Hematopoietic multipotent progenitor cell treated with erythropoietin and hydrocortisone succinate and interleukin-3 and kit ligand, for 8 days (in vitro differentiated cells): ENCODE results near the gene GNG7.
A peak's percentile ranks its signal among the peaks of the same experiment; 100 is the strongest.
"Not testable (repeated sequence)": the region's sequence is repeated elsewhere in the genome, so short reads cannot be mapped to it uniquely, and the experiment has no call there.

Experiments
- DNase-seq: peaks from one replicate; pipeline ENCODE4 v3.0.0-alpha.2; 2015

Gene GNG7

DNA sequence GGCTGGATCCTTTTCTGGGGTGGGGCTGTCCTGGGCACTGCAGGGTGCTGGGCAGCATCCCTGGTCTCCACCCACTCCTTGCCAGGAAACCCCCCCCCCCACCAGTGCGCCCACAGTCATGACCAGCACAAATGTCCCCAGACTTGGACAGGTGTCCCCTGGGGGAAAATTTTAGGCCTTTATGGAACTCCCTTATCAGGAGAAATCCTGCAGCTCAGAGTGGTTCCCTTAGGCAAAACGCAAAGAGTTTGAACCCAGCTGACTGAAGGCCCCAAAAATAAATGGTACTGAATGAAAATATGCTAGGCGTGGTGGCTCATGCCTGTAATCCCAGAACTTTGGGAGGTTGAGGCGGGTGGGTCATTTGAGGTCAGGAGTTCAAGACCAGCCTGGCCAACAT lies 174.8 kb downstream of the GNG7 start:
- DNase-seq: no peak

DNA sequence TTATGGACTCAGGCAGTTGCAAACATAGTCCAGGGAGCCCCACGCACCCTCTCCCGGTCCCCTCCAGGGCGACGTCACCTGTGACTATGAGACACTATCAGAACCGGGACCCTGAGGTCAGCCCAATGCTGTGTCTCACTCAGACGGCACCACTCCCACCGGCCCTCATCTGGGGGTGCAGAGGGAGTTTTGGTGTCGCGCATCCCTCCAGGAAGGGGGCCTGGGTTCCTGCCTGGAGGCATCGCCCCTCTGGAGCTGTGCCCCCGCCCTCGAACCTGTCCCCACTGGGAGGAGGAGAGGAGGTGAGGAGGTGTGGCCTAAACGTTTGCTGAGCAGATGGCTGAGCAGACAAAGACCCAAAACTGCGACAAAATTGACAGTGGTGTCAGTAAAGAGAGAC lies 175.3 kb downstream of the GNG7 start:
- DNase-seq: no peak

DNA sequence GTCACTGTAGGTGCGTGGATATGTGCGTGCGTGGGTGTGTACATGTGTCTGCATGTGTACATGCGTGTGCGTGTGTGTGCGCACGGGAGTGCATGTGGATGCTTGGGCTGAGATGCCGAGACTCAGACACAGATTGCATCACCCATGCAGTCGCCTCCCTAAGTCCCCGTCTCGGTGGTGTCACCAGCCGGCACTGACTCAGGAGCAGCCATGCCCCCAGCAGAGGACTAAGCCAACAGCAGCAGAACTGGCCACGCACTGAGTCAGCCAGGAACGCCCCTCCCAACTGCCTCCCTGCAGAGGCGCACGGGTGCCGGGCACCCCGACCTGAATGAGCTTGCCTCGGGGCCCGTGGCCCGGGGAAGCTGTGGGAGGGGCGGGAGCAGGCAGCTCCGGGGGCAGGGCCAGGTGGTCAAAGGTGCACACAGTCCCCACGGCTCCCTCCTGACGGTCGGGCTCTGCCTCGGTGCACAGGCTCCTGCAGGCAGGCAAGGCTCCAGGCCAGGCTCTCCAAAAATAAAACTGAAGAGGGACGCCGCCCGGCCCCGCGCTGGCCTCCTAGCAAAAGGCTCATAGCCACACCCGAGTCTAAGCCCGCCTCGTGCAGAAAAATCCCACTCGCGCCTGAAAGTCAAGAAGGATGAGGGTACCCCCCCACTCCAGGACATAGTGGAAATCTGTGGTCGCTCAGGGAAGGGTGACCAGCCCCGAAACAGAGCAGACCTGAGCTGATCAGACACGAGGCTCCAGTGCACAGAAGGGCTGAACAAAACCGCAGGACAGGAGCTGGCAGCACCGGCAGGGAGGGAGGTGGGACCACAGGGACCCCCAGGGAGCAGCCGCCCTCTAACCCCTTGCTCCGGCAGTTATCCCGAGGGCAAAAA lies 177.4 kb downstream of the GNG7 start:
- no peak for DNase-seq

DNA sequence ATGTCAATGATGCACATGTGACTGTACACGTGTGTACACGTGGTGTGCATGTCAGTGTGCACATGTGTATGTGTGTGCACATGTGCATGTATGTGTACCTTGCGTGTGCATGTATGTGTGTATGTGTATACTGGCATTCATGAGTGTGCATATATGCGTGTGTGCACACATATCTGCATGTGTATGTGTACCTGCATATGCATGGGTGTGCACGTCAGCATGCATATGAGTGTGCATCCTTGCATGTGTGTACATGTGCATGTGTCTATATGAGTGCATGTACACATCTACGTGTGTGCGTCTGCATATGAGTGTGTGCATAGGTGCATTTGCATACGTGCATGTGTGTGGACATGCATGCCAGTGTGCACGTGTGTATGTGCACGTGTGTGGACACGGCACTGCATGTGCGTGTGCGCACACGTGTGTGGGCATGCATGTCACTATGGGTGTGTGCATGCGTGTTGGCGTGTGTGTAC lies 178.1 kb downstream of the GNG7 start:
- DNase-seq: no peak

DNA sequence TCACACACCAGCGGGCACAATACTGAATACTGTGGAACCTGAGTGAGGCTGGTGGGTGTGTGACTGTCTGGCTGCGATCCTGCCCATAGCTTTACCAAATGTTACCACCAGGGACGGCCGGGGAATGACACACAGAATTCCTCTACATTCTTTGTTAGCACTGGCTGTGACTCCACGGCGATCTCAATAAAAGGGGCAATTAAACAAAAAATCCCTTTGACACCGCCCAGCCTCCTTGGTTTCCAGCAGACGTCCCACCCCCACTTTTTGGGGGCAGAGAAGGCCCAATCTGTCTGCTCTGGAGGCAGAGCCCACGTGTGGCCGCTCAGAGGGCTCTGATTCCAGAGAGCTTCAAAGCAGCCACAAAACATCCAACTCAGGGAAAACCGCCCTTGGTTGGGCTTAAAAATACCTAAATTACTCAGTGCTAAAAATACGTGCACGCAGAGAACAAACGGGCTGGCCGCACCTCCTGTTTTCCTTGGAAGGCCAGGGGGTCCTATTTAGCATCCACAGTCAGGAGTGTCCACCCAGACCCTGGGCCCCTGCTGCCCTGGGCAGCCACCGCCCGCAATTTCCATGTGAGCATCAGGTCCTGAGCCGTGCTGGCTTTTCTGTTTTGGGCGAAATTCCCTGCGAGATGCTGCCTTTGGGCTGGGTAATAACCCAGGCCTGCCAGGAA lies 178.7 kb downstream of the GNG7 start:
- no peak for DNase-seq

DNA sequence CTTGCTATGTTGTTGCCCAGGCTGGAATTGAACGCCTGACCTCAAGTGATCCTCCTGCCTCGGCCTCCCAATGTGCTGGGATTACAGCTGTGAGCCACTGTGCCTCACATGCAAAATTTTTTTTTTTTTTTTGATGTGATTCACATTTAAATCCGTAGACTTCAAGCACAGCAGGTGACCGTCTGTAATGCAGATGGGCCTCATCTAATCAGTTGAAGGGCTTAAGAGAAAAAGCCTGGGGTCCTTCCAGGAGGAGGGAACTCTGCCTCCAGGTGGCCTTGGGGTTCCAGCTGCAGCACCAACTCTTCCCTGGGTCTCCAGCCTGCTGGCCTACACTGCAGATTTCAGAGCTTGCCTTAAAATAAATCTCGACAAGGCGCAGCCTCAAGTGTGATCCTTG lies 183.0 kb downstream of the GNG7 start:
- no peak for DNase-seq

DNA sequence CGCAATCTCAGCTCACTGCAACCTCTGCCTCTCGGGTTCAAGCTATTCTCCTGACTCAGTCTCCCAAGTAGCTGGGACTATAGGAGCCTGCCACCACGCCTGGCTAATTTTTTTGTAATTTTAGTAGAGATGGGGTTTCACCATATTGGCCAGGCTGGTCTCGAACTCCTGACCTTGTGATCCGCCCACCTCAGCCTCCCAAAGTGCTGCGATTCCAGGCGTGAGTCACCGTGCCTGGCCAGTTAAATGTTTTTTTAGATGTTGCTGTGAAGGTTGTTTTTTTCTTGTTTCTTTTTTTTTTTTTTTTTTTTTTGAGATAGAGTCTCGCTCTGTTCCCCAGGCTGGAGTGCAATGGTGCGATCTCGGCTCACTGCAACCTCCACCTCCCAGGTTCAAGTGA lies 183.6 kb downstream of the GNG7 start:
- not testable (repeated sequence) for DNase-seq

DNA sequence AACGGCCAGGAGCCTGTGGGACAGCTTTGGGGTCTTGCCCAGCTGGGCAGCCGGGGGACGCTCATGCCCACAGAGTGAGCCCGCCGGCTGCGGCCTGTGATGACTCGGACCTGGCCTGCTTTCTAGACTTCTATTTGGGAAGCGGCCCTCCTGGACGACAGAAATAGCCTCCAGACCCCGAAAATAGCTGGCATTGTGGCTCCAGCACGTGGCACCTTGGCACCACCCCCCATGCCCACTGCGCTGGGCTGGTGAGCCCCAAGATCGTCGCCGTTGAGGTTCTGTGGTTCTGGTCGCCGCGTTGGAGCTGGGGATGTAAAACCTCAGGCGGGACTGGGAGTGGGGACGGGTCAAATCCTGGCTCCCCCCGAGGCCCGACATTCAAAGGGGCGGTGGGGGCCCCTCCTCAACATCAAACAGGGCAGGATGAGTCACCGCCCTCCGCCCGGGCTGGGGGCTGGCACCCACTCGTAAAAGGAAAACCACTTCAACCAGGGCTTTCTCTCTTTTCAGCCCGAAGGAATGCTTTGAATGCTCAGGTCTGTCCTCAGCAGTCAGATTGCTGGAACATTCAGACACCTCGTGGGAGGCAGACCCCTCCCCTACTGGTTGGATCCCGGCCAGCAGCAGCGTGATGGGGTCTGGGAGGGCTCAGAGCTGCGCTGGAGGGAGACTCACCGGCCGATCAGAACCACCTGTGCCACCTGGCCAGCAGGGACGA lies 184.5 kb downstream of the GNG7 start:
- no peak for DNase-seq

DNA sequence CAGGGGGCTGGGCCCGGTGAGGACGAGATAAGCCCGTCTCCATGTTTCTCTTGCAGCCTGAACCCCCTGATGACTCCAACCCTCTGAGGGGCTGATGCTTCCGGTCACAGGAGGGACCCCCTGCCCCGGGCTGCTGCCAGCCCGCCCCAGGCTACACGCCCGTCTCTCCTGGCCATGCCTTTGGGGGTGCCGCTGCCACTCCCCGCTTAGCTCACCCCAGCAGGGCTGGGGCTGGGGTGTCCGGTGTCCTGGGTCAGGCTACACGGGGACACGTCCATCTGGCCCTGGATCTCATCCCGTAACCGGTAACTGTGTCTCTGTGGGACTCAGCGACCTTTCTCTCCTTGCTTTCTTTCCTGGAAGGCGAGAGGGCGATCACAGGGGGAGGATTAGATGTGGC lies 185.8 kb downstream of the GNG7 start:
- DNase-seq: no peak

DNA sequence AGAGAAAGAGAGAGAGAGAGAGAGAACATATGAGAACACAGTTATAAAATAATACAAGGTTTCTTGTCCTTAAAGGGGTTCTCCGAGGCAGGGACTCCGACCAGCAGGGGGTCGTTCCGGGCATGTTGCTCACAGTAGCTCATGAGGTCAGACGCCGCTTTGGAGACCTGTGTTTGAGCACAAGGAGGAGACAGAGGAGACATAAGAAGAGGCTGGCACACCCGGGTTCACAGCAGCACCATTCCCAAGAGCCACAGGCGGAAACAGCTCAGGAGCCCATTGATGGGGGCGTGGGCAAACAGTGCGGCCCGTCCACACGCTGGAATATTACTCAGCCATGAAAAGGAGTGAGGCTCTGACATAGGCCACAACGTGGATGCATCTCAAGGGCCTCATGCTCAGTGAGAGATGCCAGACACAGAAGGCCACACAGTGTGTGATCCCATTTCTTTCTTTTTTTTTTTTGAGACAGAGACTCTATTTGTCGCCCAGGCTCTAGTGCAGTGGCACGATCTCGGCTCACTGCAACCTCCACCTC lies 187.4 kb downstream of the GNG7 start:
- DNase-seq: no peak

DNA sequence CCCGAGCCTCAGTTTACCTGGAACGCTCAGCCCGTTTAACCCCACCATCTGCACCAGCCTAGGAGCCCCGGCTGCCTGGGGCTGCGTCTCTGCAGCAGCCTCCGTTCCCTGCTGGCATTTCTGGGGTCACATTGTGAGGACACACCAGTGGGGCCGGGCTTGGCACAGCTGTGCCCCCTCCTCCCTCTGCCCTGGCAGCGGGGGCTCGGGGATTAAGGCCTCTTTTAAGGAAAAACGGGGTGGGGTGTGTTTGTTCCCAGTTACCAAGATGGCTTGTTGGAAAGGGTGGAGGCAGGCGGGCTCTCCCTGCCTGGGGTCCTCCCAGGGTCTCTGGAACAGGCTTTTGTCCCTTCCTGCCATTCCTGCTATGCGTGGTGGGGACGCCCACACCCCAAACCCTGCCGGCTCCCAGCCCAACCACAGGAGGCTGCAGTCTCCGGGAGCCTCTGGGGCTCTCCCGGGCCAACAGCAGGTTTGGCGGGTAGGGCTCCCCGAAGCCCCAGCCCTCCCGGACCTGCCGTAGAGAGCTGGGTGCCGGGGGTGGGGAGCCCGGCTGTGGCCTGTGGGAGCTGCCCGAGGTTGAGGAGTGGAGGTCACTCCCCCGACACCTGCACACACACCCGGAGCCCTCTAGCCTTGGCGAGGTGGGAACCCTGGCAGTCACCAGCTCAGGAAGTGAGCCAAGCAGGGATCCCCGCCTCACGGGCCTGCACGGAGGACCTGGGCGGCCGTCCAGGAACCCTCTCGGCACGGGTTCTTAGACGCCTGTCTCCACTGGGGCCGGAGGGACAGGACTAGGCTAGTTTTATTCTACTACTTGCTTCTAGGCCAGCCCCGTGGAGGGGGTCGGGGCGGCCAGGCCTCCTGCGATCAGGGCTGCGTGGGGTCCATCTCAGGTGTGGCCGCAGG lies 189.7 kb downstream of the GNG7 start:
- no peak for DNase-seq

DNA sequence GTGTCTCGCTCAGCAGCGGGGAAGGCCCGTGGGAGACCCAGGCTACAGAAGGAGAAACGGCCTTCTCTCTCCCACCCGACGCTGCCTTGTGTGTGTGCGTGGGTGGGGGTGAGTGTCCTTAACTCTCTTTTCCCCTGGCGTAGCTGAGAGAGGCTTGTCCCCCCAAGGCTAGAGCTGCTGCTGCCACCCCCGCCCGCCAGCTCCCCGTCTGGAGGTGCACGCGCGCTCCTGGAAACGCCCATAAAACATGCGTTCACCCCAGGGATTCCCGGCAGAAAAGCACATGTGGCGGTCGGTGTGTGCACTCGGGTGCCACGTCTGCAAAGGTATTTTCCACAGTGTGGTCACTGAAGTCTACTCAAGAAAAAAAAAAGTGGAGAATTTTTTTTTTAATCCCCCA lies 190.5 kb downstream of the GNG7 start:
- DNase-seq: no peak

DNA sequence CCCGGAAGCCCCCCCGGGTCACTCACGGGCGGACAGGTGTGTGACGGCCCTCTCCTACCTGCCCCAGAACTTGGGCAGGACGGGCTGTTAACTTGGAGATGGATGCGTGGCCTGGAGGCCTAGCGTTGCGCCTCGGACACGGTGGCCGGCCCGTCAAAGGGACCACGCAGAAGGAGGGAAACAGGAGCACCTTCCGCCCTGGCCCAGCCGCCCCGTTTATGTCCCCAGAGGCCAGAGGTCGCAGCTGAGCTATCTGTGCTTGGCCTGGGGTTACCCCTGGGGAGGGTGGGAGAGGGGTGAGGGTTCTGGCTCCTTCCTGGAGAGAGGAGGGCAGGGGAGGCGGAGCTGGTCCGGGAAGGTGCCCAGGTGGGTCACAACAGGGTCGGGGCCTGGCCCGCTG lies 190.9 kb downstream of the GNG7 start:
- DNase-seq: no peak

DNA sequence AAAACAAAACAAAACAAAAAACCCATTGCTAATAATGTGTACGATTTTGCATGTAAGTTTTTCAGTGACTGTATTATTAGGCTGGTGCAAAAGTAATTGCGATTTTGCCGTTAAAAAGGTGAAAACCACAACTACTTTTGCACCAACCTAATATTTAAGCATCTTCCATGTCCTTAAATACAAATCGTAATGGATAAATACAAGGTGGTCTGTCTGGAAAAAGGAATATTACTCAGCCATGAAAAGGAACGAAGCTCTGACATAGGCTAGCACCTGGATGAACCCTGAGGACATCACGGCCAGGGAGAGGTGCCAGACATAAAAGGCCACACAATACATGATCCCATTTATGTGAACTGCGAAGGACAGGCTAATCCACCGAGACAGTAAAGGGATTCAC lies 193.4 kb downstream of the GNG7 start:
- no peak for DNase-seq

DNA sequence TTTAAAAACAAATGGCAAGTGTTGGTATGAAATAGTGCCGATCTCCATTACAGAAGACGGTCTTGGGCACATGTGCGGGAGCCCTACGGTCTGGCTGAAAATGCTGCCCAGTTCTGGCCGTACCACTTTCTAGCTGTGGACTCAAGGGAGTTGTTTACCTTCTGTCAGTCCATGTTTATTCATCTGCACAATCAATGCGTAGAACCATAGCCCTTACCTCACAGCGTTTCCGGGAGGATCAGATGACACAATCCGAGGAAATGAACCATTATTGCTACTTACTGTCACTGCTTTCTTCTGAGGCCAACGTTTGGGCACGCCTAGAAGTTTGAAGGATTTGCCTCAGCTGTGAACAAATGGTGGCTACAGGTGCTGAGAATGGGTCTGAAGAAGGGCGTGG lies 195.4 kb downstream of the GNG7 start:
- no peak for DNase-seq

DNA sequence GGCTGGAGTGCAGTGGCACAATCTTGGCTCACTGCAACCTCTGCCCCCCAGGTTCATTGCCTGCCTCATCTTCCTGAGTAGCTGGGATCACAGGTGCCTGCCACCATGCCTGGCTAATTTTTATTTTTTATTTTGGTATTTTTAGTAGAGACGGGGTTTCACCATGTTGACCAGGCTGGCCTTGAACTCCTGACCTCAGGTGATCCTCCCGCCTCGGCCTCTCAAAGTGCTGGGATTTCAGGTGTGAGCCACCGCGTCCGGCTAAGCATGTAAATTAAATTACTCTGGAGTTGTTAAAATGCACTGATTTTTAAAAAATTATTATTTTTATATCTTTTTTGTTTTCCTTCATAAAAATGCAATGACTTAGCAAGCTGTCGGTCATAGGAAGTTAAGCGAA lies 195.8 kb downstream of the GNG7 start:
- not testable (repeated sequence) for DNase-seq

DNA sequence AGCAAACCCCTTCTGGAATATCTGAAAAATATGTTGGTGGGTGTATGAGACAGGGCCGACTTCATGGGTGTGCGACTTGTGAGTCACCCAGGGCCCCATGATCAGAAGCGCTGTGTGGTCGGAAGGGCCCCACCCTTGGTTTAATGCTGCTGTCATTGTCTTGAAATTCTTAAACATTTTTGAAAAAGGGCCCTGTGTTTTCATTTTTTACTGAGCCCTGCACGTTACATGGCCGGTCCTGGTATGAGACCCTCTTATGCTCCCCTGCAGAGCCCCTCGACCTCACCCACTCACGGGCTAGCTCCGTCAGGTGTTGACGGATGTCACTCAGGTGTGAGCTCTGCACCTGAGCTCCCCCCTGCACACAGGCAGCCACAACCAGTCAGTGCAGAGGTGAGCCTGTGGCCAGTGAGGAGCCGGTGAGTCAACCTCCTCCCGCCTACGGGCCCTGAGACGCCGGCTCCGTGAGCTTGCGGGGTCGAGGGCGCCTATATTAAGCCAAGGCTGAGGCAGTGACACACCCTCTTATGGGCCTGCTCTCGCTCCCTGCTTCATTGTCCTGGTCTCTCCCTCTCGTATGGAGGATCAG lies 198.9 kb downstream of the GNG7 start:
- DNase-seq: peak; percentile 19

DNA sequence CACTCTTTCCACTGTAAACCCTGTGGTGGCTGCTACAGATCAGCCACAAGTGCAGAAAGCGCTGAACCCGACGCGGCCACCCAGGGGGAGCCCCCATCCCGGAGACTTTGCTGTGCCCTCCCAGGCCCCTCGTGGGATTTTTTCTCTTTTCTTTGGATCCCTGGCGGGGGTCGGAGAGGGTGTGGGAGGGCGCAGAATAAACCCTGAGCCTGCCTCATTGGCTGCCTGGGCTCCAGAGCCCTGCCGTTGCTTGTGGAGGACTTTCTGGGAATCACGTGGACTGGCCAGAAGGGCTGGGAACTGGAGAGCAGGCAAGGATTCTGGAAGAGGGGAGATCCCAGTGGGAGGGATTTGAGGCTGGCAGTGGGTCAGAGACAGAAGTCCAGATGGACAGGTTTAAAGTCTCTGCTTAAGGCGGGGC lies 201.6 kb downstream of the GNG7 start:
- no peak for DNase-seq

DNA sequence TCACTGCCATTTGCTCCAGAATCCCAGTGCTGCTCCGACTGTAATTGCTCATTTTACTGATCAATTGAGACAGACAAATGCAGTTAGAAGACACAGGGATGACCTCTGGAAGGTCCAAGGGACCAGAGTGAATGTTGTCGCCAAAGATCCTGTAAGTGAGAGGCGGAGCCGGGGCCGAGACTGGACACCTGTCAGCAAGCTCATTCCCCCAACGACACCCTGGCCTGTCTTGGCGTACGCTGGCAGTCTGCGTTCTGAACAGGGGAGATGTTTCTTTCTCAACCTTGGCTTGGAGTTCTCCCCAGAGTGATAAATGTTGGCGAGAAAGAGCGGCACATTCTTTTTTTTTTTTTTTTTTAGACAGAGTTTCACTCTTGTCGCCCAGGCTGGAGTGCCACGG lies 202.3 kb downstream of the GNG7 start:
- no peak for DNase-seq

DNA sequence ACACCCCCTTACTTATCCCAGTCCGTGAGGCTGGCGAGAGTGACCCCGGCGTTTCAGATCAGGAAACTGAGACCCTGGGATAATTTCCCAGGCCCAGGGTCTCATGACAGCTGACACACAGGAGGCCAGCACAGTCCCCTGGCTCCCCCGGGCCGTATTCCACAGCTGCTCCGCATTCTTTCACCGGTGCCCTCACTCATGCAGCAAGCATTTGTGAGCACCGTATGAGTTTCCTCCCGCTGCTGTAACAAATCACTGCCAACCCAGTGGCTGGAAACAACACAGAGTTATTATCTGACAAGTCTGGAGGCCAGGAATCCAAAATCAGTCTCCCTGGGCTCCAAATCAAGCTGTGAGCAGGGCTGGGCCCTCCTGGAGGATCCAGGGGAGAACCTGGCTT lies 205.3 kb downstream of the GNG7 start:
- DNase-seq: no peak

DNA sequence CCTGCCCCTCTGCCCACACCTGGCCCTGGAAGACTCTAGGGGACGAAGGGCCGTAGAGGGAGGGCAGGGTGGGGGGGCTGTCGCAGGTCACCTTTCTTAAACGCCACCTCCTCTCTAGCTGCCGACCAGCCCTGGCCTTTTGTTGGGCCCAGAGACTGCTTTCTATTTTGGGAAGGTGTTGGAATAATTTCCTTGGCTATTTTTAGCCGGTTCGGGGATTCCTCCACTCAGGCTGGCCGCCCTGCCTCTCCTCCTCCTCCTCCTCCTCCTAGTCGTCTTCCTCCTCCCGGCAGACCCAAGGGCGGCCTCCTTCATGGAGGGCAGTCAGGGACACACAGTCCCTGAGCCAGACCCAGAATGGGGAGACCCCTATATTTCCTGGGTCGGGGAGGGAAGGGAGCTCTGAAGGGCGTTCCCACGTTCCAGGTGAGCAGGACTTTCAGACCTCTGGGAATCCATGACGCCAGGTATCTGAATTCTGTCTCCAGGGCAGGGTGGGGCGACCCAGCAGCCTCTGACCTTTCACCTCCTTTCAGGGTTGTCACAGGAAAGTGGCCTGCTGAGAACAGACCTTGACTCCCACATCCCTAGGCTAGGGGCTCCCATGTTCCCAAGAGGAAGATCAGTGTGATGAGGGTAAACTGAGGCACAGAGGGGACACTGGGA lies 206.7 kb downstream of the GNG7 start:
- DNase-seq: no peak
